ENCODE data around the gene OR9A2.

Gene OR9A2

GRCh38 chr7:143047326-143047725 lies 20.4 kb upstream of the OR9A2 start:
- no peaks in the 10 kb centered on the region for H3K79me2 ChIP-seq (ENCODE audit: control insufficient read depth, low read length)
- H3K4me1 ChIP-seq (ENCODE audit: control insufficient read depth, low read length), result peaks cover 66% of the 10 kb centered on the region
- peaks cover 2% of the 10 kb centered on the region; the same call in 1 of the 2 replicates for H3F3A ChIP-seq (ENCODE audit: control insufficient read depth, insufficient read depth)
- H3K4me2 ChIP-seq (ENCODE audit: low read length), result peak overlapping the region; percentile 3; the same call in 1 of the 2 replicates
- H3K9me3 ChIP-seq (ENCODE audit: control insufficient read depth, insufficient read depth, low read length), result no peaks in the 10 kb centered on the region
- H3K4me3 ChIP-seq (ENCODE audit: low read length), result no peak overlapping the region
- no peaks in the 10 kb centered on the region for H3K27me3 ChIP-seq (ENCODE audit: control insufficient read depth, low read length)
- no peak overlapping the region for H3K27ac ChIP-seq (ENCODE audit: low read depth, low read length)
- H3K36me3 ChIP-seq (ENCODE audit: control insufficient read depth, low read length), result no peaks in the 10 kb centered on the region
- H4K20me1 ChIP-seq (ENCODE audit: control insufficient read depth, insufficient read depth, low read depth, low read length), result no peaks in the 10 kb centered on the region
- no peaks in the 10 kb centered on the region for H3K9me2 ChIP-seq (replicated peaks; ENCODE audit: control insufficient read depth, low read length)
- TF ChIP-seq EZH2phosphoT487 (IDR thresholded peaks at IDR 0.05; ENCODE audit: borderline replicate concordance, low read length), result no peak
- TF ChIP-seq CTCF (IDR thresholded peaks at IDR 0.05; ENCODE audit: low read depth, low read length, poor library complexity, severe bottlenecking), result no peak

DNA sequence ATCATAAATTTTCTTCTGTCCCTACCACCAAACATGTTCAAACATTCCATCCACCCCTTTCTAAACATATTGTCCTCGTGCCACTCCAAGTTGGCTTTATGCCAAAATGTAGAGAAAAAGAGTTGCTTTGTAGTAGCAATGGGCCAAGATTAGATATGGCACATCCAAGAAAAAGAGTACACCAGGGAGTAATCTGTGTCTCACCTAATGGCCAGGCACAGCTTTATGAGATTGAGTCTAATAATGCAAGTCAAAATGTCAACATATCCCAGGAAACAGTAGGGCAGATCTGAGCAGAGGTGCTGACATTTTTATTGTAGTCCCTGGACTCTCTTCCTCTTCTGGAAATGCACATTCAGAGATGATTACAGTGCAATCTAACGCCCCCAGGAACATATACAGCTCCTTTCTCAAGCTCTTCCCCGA lies 19.5 kb upstream of the OR9A2 start:
- peaks cover 65% of the 10 kb centered on the region for H3K4me1 ChIP-seq (ENCODE audit: control insufficient read depth, low read length)

GRCh38 chr7:143043391-143043790 lies 16.5 kb upstream of the OR9A2 start:
- Histone ChIP-seq H3F3A (ENCODE audit: control insufficient read depth, insufficient read depth) (no peaks in the 10 kb centered on the region; the same call in 1 of the 2 replicates), H3K36me3 (ENCODE audit: control insufficient read depth, low read length) (no peaks in the 10 kb centered on the region), H3K4me2 (ENCODE audit: low read length) (no peak overlapping the region), H3K27ac (ENCODE audit: low read depth, low read length) (no peak overlapping the region), H3K9me2 (replicated peaks; ENCODE audit: control insufficient read depth, low read length) (no peaks in the 10 kb centered on the region), H3K9me3 (ENCODE audit: control insufficient read depth, insufficient read depth, low read length) (no peaks in the 10 kb centered on the region), H3K27me3 (ENCODE audit: control insufficient read depth, low read length) (no peaks in the 10 kb centered on the region), H3K4me3 (ENCODE audit: low read length) (no peak overlapping the region), H4K20me1 (ENCODE audit: control insufficient read depth, insufficient read depth, low read depth, low read length) (no peaks in the 10 kb centered on the region), H3K4me1 (ENCODE audit: control insufficient read depth, low read length) (peaks cover 38% of the 10 kb centered on the region), H3K79me2 (ENCODE audit: control insufficient read depth, low read length) (no peaks in the 10 kb centered on the region)
- TF ChIP-seq CTCF (IDR thresholded peaks at IDR 0.05; ENCODE audit: low read depth, low read length, poor library complexity, severe bottlenecking), result no peak
- no peak for TF ChIP-seq EZH2phosphoT487 (IDR thresholded peaks at IDR 0.05; ENCODE audit: borderline replicate concordance, low read length)

More for the DNA sequence above, 19.5 kb upstream of the OR9A2 start:
- H3F3A ChIP-seq (ENCODE audit: control insufficient read depth, insufficient read depth), result peaks cover 2% of the 10 kb centered on the region; the same call in 1 of the 2 replicates
- H3K4me3 ChIP-seq (ENCODE audit: low read length), result no peak overlapping the region
- no peaks in the 10 kb centered on the region for H3K9me2 ChIP-seq (replicated peaks; ENCODE audit: control insufficient read depth, low read length)
- H3K27ac ChIP-seq (ENCODE audit: low read depth, low read length), result no peak overlapping the region
- no peaks in the 10 kb centered on the region for H3K79me2 ChIP-seq (ENCODE audit: control insufficient read depth, low read length)
- no peaks in the 10 kb centered on the region for H4K20me1 ChIP-seq (ENCODE audit: control insufficient read depth, insufficient read depth, low read depth, low read length)
- H3K27me3 ChIP-seq (ENCODE audit: control insufficient read depth, low read length), result no peaks in the 10 kb centered on the region
- no peaks in the 10 kb centered on the region for H3K36me3 ChIP-seq (ENCODE audit: control insufficient read depth, low read length)
- no peak for TF ChIP-seq CTCF (IDR thresholded peaks at IDR 0.05; ENCODE audit: low read depth, low read length, poor library complexity, severe bottlenecking)
- no peak for TF ChIP-seq EZH2phosphoT487 (IDR thresholded peaks at IDR 0.05; ENCODE audit: borderline replicate concordance, low read length)
- no peak overlapping the region for H3K4me2 ChIP-seq (ENCODE audit: low read length)
- no peaks in the 10 kb centered on the region for H3K9me3 ChIP-seq (ENCODE audit: control insufficient read depth, insufficient read depth, low read length)
